ENCODE measurements around the gene TEF. TPM values are rescaled to one million over a fixed set of nuclear protein-coding genes. Genes with fewer than 3 reads are reported as not detected.
"Not testable (repeated sequence)": the region's sequence is repeated elsewhere in the genome, so short reads cannot be mapped to it uniquely, and the experiment has no call there.

TEF gene
- total RNA-seq, 1 donor: 17.4 TPM

- Histone ChIP-seq H3K4me2 (ENCODE audit: insufficient read depth, low read length) (no peak overlapping the region), H4K20me1 (ENCODE audit: insufficient read depth, low read length) (peaks cover 5% of the 10 kb centered on the region), H3K4me1 (ENCODE audit: insufficient read depth, low read length) (no peaks in the 10 kb centered on the region), H3K9me3 (ENCODE audit: low read depth, low read length) (no peaks in the 10 kb centered on the region), H3K27ac (ENCODE audit: low read depth, low read length) (no peak overlapping the region), H2AFZ (ENCODE audit: low read length) (no peak overlapping the region), H3K27me3 (ENCODE audit: insufficient read depth, low read length) (no peaks in the 10 kb centered on the region), H3K79me2 (ENCODE audit: insufficient read depth, low read length) (no peaks in the 10 kb centered on the region), H3K4me3 (ENCODE audit: insufficient read depth, low read length) (no peak overlapping the region), H3K36me3 (ENCODE audit: insufficient read depth, low read length) (no peaks in the 10 kb centered on the region)
- DNase-seq (ENCODE audit: insufficient read length, low spot score, missing footprints): no peak
- no peak for TF ChIP-seq CTCF (IDR thresholded peaks at IDR 0.05; ENCODE audit: extremely low read depth, low read depth, low read length)
Observed at GRCh38 chr22:41425660-41426365, 44.1 kb downstream of the TEF start.

- Histone ChIP-seq H3K9me3 (ENCODE audit: low read depth, low read length) (no peaks in the 10 kb centered on the region), H3K36me3 (ENCODE audit: insufficient read depth, low read length) (peaks cover 25% of the 10 kb centered on the region), H3K27ac (ENCODE audit: low read depth, low read length) (no peak overlapping the region), H2AFZ (ENCODE audit: low read length) (no peak overlapping the region), H3K4me3 (ENCODE audit: insufficient read depth, low read length) (no peak overlapping the region), H3K4me2 (ENCODE audit: insufficient read depth, low read length) (no peak overlapping the region), H4K20me1 (ENCODE audit: insufficient read depth, low read length) (peaks cover 31% of the 10 kb centered on the region), H3K27me3 (ENCODE audit: insufficient read depth, low read length) (no peaks in the 10 kb centered on the region), H3K79me2 (ENCODE audit: insufficient read depth, low read length) (peaks cover 25% of the 10 kb centered on the region), H3K4me1 (ENCODE audit: insufficient read depth, low read length) (no peaks in the 10 kb centered on the region)
- TF ChIP-seq CTCF (IDR thresholded peaks at IDR 0.05; ENCODE audit: extremely low read depth, low read depth, low read length): no peak
- no peak for DNase-seq (ENCODE audit: insufficient read length, low spot score, missing footprints)
Observed at GRCh38 chr22:41429232-41429950, 47.6 kb downstream of the TEF start.

- Histone ChIP-seq H3K4me1 (ENCODE audit: insufficient read depth, low read length) (no peaks in the 10 kb centered on the region), H3K9me3 (ENCODE audit: low read depth, low read length) (no peaks in the 10 kb centered on the region), H3K4me3 (ENCODE audit: insufficient read depth, low read length) (no peak overlapping the region), H3K4me2 (ENCODE audit: insufficient read depth, low read length) (no peak overlapping the region), H3K27ac (ENCODE audit: low read depth, low read length) (no peak overlapping the region), H3K36me3 (ENCODE audit: insufficient read depth, low read length) (peaks cover 31% of the 10 kb centered on the region), H3K27me3 (ENCODE audit: insufficient read depth, low read length) (no peaks in the 10 kb centered on the region), H2AFZ (ENCODE audit: low read length) (no peak overlapping the region), H4K20me1 (ENCODE audit: insufficient read depth, low read length) (peaks cover 36% of the 10 kb centered on the region), H3K79me2 (ENCODE audit: insufficient read depth, low read length) (peaks cover 30% of the 10 kb centered on the region)
- no peak for TF ChIP-seq CTCF (IDR thresholded peaks at IDR 0.05; ENCODE audit: extremely low read depth, low read depth, low read length)
- no peak for DNase-seq (ENCODE audit: insufficient read length, low spot score, missing footprints)
Observed at GRCh38 chr22:41429951-41430332, 48.2 kb downstream of the TEF start.

- H3K27me3 ChIP-seq (ENCODE audit: insufficient read depth, low read length): no peaks in the 10 kb centered on the region
- no peaks in the 10 kb centered on the region for H3K4me1 ChIP-seq (ENCODE audit: insufficient read depth, low read length)
- H2AFZ ChIP-seq (ENCODE audit: low read length): no peak overlapping the region
- H3K36me3 ChIP-seq (ENCODE audit: insufficient read depth, low read length): peaks cover 48% of the 10 kb centered on the region
- H3K4me2 ChIP-seq (ENCODE audit: insufficient read depth, low read length): no peak overlapping the region
- H3K79me2 ChIP-seq (ENCODE audit: insufficient read depth, low read length): peaks cover 47% of the 10 kb centered on the region
- H3K9me3 ChIP-seq (ENCODE audit: low read depth, low read length): no peaks in the 10 kb centered on the region
- no peak overlapping the region for H3K4me3 ChIP-seq (ENCODE audit: insufficient read depth, low read length)
- no peak for DNase-seq (ENCODE audit: insufficient read length, low spot score, missing footprints)
- H4K20me1 ChIP-seq (ENCODE audit: insufficient read depth, low read length): peaks cover 54% of the 10 kb centered on the region
- no peak overlapping the region for H3K27ac ChIP-seq (ENCODE audit: low read depth, low read length)
- TF ChIP-seq CTCF (IDR thresholded peaks at IDR 0.05; ENCODE audit: extremely low read depth, low read depth, low read length): no peak
Observed at GRCh38 chr22:41431656-41432055, 49.9 kb downstream of the TEF start.

GRCh38 chr22:41433480-41433879 lies 51.7 kb downstream of the TEF start:
- not testable (repeated sequence) for DNase-seq (ENCODE audit: insufficient read length, low spot score, missing footprints); H3K4me1 ChIP-seq (ENCODE audit: insufficient read depth, low read length); H2AFZ ChIP-seq (ENCODE audit: low read length); H3K9me3 ChIP-seq (ENCODE audit: low read depth, low read length); H3K27me3 ChIP-seq (ENCODE audit: insufficient read depth, low read length); H3K4me3 ChIP-seq (ENCODE audit: insufficient read depth, low read length); H3K4me2 ChIP-seq (ENCODE audit: insufficient read depth, low read length); H3K27ac ChIP-seq (ENCODE audit: low read depth, low read length)
- peaks cover 61% of the 10 kb centered on the region for H3K36me3 ChIP-seq (ENCODE audit: insufficient read depth, low read length)
- H3K79me2 ChIP-seq (ENCODE audit: insufficient read depth, low read length): peaks cover 61% of the 10 kb centered on the region
- H4K20me1 ChIP-seq (ENCODE audit: insufficient read depth, low read length): peaks cover 64% of the 10 kb centered on the region
